SK-N-SH (cell line): ENCODE measurements around the gene MTR. TPM values are rescaled to one million over a fixed set of nuclear protein-coding genes. Genes with fewer than 3 reads are reported as not detected.

Experiments
- CTCF ChIA-PET: fragments of 300-600, 350-600 bp; formaldehyde crosslinking; extraction: SDS; loops from one replicate; lab custom pipeline; 2021; lab: Yijun Ruan, JAX
- POLR2A ChIA-PET: fragments of 350-600 bp; sonication (Branson Sonifier 250); formaldehyde crosslinking; extraction: SDS; loops from one replicate; lab custom pipeline; 2020; ENCODE audit warnings: antibody characterized with exemption, inconsistent platforms; lab: Yijun Ruan, JAX
- DNase-seq: peaks from one replicate; pipeline ENCODE4 v3.0.0; 2012
- H2AFZ ChIP-seq: fragments of 200-600 bp; sonication (generic); 2 replicates; pipeline ENCODE4 v1.8.1; 2016; ENCODE audit warnings: antibody characterized with exemption, mild to moderate bottlenecking, low read depth
- H3F3A ChIP-seq: fragments of 200-600 bp; sonication (generic); replicated peaks from 2 replicates; pipeline ENCODE3; 2016; ENCODE audit warnings: antibody characterized with exemption, mild to moderate bottlenecking; ENCODE audit not compliant: insufficient read depth
- H3K27ac ChIP-seq, 2 experiments: fragments of 200-500 bp in 1 of 2; fragments of 200-600 bp in 1 of 2; sonication (Bioruptor generic) in 1 of 2; sonication (generic), shearing (Covaris generic) in 1 of 2; 2 replicates each; pipeline versions ENCODE4 v1.5.1 to v1.6.1; 2014 to 2016; ENCODE audit warnings: low read depth in 2 of 2, inconsistent platforms in 1 of 2, low read length in 1 of 2, mild to moderate bottlenecking in 1 of 2, mixed read lengths in 1 of 2
- H3K27me3 ChIP-seq: fragments of 200-600 bp; sonication (generic), shearing (Covaris generic); 2 replicates; pipeline ENCODE4 v1.6.1; 2016; ENCODE audit warnings: mixed run types; ENCODE audit not compliant: insufficient read depth
- H3K36me3 ChIP-seq, 2 experiments: fragments of 200-500 bp in 1 of 2; fragments of 200-600 bp in 1 of 2; sonication (Bioruptor generic) in 1 of 2; sonication (generic) in 1 of 2; replicated peaks in 1 of 2; 2 replicates each; pipeline versions ENCODE3 to v1.5.1; 2014 to 2016; ENCODE audit warnings: low read length in 1 of 2, mild to moderate bottlenecking in 1 of 2; ENCODE audit not compliant: insufficient read depth in 2 of 2, control insufficient read depth in 1 of 2
- H3K4me1 ChIP-seq, 2 experiments: fragments of 200-500 bp in 1 of 2; fragments of 200-600 bp in 1 of 2; sonication (Bioruptor generic) in 1 of 2; sonication (generic), shearing (Covaris generic) in 1 of 2; 2 replicates each; pipeline versions ENCODE4 v1.5.1 to v1.6.1; 2014 to 2016; ENCODE audit warnings: low read depth in 1 of 2, low read length in 1 of 2, mixed run types in 1 of 2; ENCODE audit not compliant: insufficient read depth in 2 of 2, control insufficient read depth in 1 of 2
- H3K4me2 ChIP-seq: fragments of 200-600 bp; sonication (generic), shearing (Covaris generic); 2 replicates; pipeline ENCODE4 v1.6.1; 2017; ENCODE audit warnings: mixed run types
- H3K4me3 ChIP-seq, 2 experiments: fragments of 200-500 bp in 1 of 2; fragments of 200-600 bp in 1 of 2; sonication (Bioruptor generic) in 1 of 2; sonication (generic), shearing (Covaris generic) in 1 of 2; 2 replicates each; pipeline versions ENCODE4 v1.5.1 to v1.8.1; 2014 to 2016; ENCODE audit warnings: low read depth in 2 of 2, inconsistent platforms in 1 of 2, low read length in 1 of 2, mild to moderate bottlenecking in 1 of 2, mixed read lengths in 1 of 2, moderate library complexity in 1 of 2
- H3K79me2 ChIP-seq: fragments of 200-600 bp; sonication (generic); 2 replicates; pipeline ENCODE4 v1.8.1; 2017; ENCODE audit warnings: mild to moderate bottlenecking; ENCODE audit not compliant: insufficient read depth
- H3K9ac ChIP-seq: fragments of 200-600 bp; sonication (generic); 2 replicates; pipeline ENCODE4 v1.6.1; 2017; ENCODE audit warnings: mixed run types
- H3K9me2 ChIP-seq: fragments of 200-600 bp; sonication (generic); 2 replicates; pipeline ENCODE4 v1.6.1; 2017; ENCODE audit warnings: mixed run types
- H3K9me3 ChIP-seq: fragments of 200-600 bp; sonication (generic); 2 replicates; pipeline ENCODE4 v1.6.1; 2017; ENCODE audit warnings: mixed run types, mild to moderate bottlenecking, moderate library complexity
- H4K20me1 ChIP-seq: fragments of 200-600 bp; sonication (generic); 2 replicates; pipeline ENCODE4 v1.6.1; 2017; ENCODE audit warnings: mild to moderate bottlenecking, mixed run types; ENCODE audit not compliant: insufficient read depth
- CTCF ChIP-seq: fragments of 200-600 bp; sonication (generic); IDR thresholded peaks from 2 replicates; pipeline ENCODE4 v1.6.1; 2017; ENCODE audit warnings: antibody characterized with exemption, mild to moderate bottlenecking, moderate library complexity
- FOSL2 ChIP-seq: IDR thresholded peaks from 2 replicates; pipeline ENCODE4 v1.4.0; 2012; ENCODE audit warnings: low read depth, mild to moderate bottlenecking, moderate library complexity, borderline replicate concordance
- FOXM1 ChIP-seq: IDR thresholded peaks from 2 replicates; pipeline ENCODE4 v1.4.0; 2012; ENCODE audit warnings: low read depth, mild to moderate bottlenecking
- IRF3 ChIP-seq: fragments of 150-350 bp; IDR thresholded peaks from 2 replicates; pipeline ENCODE4 v1.6.1; 2016; ENCODE audit warnings: mild to moderate bottlenecking, low read depth, low read length
- JUND ChIP-seq: IDR thresholded peaks from 2 replicates; pipeline ENCODE4 v1.4.0; 2012
- MXI1 ChIP-seq: IDR thresholded peaks from 2 replicates; pipeline ENCODE4 v1.6.1; 2012; ENCODE audit warnings: mild to moderate bottlenecking, low read depth, low read length, improper control_type of control experiment
- REST ChIP-seq: IDR thresholded peaks from 2 replicates; pipeline ENCODE4 v1.6.1; 2012; ENCODE audit warnings: mild to moderate bottlenecking, low read depth, low read length, moderate library complexity
- SIN3A ChIP-seq: IDR thresholded peaks from 2 replicates; pipeline ENCODE4 v1.6.1; 2012; ENCODE audit warnings: low read depth, mild to moderate bottlenecking, low read length, moderate library complexity, borderline replicate concordance
- TAF1 ChIP-seq: IDR thresholded peaks from 2 replicates; pipeline ENCODE4 v1.6.1; 2012; ENCODE audit warnings: low read depth, mild to moderate bottlenecking, low read length, moderate library complexity, borderline replicate concordance
- TCF12 ChIP-seq: IDR thresholded peaks from 2 replicates; pipeline ENCODE4 v1.4.0; 2012
- WGBS: methylation state at CpG from one replicate; pipeline ENCODE4 v1.1.6; 2017; ENCODE audit warnings: low lambda C conversion rate; 5-methylcytosine and 5-hydroxymethylcytosine counted together
- polyA plus RNA-seq, 3 experiments: library from polyadenylated mRNA; depleted of rRNA; stranded (reverse); fragments of >200 nt; gene quantifications; 2 replicates each; pipeline ENCODE4 v1.2.3, GENCODE V29; 2012
- TF ChIP-seq, protein P1 (sequence below): IDR thresholded peaks from 2 replicates; pipeline ENCODE4; 2012

The MTR gene
- polyA plus RNA-seq, 1 of the 3 experiments (the other 2 are of a cell fraction), result 5.4 TPM

DNA sequence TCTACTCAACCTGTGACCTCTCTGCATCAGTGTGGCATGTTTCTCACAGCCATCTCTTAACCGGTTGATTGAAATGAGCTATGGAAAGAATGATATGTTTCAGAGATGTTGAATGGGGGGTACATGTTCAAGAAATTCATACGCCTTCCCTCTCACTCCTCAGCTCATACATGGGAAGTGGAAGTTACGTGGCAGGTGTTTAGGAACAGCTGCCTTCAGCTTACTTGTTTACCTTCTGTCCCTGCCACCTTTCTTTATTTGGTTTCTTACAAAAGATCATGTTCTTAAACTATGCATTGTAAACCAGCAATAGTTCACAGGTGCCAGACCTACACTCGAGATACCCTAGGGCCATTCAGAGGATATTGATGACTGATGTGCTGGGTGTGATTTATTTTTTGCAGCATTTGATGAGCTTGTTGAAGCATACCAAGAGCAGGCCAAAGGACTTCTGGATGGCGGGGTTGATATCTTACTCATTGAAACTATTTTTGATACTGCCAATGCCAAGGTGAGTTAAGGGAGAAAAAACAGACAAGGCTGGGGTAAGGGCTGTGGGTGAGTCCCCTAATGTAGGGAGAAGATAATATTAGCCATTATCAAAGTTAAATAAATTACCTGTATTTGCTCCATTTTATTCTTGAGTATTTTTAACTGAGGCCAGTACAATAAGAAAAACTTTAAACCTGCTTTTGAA is 17.4 kb downstream of the MTR start:
- DNase-seq, result no peak
- H4K20me1 ChIP-seq, result no peaks in the 10 kb centered on the region
- H3K4me1 ChIP-seq, result no peaks in the 10 kb centered on the region; a peak in 1 of 4 replicates
- 95% methylated on average over 5 of the region's 5 CpGs for WGBS
- no peaks in the 10 kb centered on the region for H3K9me3 ChIP-seq
- no peaks in the 10 kb centered on the region for H3F3A ChIP-seq
- no peak overlapping the region for H3K4me2 ChIP-seq
- peaks cover 19 to 89% of the 10 kb centered on the region in 2 experiments for H3K36me3 ChIP-seq
- H2AFZ ChIP-seq, result no peak overlapping the region
- no peak overlapping the region for H3K27ac ChIP-seq
- H3K79me2 ChIP-seq, result 0 out of 2 replicates have a peak, but pooled peaks cover under 1% of the 10 kb centered on the region
- ChIA-PET CTCF (interaction anchor here (0.7 to 1.3 kb wide), 2 partner anchors 11 to 12 kb away, joined by 3 read pairs; no protein-coding TSS in a partner anchor), POLR2A (no interaction called here)
- no peak overlapping the region for H3K9ac ChIP-seq
- H3K9me2 ChIP-seq, result no peaks in the 10 kb centered on the region
- H3K27me3 ChIP-seq, result no peaks in the 10 kb centered on the region
- TF ChIP-seq REST (no peak), SIN3A (no peak), MXI1 (no peak), FOXM1 (no peak), FOSL2 (no peak), IRF3 (no peak), TCF12 (no peak), CTCF (no peak), JUND (no peak), TAF1 (no peak)
- TF ChIP-seq, protein P1, sequence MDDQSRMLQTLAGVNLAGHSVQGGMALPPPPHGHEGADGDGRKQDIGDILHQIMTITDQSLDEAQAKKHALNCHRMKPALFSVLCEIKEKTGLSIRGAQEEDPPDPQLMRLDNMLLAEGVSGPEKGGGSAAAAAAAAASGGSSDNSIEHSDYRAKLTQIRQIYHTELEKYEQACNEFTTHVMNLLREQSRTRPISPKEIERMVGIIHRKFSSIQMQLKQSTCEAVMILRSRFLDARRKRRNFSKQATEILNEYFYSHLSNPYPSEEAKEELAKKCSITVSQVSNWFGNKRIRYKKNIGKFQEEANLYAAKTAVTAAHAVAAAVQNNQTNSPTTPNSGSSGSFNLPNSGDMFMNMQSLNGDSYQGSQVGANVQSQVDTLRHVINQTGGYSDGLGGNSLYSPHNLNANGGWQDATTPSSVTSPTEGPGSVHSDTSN, result no peak
- TF ChIP-seq, all 33 proteins: peak for 0
- no peak overlapping the region for H3K4me3 ChIP-seq
